ENCODE results near the gene CCDC121.

DNA sequence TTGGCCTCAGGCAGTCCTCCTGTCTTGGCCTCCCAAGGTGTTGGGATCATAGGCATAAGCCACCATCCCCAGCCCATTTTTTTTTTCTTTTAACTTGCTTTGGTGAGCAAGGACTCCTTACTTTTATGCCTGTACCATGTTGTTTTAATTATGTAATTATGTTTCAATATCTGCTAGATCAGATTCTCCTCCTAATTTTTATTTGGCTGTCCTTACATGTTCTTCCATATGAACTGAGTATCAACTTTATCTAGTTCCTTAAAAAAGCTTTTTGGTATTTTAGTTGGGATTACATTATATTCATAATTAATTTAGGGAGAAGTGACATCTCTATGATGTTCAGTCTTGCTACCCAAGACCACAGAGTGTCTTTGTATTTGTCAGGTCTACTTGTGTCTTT, 16.4 kb upstream of the CCDC121 start:
- TF ChIP-seq, protein P1, sequence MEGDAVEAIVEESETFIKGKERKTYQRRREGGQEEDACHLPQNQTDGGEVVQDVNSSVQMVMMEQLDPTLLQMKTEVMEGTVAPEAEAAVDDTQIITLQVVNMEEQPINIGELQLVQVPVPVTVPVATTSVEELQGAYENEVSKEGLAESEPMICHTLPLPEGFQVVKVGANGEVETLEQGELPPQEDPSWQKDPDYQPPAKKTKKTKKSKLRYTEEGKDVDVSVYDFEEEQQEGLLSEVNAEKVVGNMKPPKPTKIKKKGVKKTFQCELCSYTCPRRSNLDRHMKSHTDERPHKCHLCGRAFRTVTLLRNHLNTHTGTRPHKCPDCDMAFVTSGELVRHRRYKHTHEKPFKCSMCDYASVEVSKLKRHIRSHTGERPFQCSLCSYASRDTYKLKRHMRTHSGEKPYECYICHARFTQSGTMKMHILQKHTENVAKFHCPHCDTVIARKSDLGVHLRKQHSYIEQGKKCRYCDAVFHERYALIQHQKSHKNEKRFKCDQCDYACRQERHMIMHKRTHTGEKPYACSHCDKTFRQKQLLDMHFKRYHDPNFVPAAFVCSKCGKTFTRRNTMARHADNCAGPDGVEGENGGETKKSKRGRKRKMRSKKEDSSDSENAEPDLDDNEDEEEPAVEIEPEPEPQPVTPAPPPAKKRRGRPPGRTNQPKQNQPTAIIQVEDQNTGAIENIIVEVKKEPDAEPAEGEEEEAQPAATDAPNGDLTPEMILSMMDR (IDR thresholded peaks at IDR 0.05) = no peak
- no peak for TF ChIP-seq EZH2phosphoT487 (IDR thresholded peaks at IDR 0.05)
- TF ChIP-seq EZH2 (IDR thresholded peaks at IDR 0.05) = no peak
